ENCODE data around the gene LTBP4. TPM values are rescaled to one million over a fixed set of nuclear protein-coding genes. Genes with fewer than 3 reads are reported as not detected.
A peak's percentile ranks its signal among the peaks of the same experiment; 100 is the strongest.
"Not testable (repeated sequence)": the region's sequence is repeated elsewhere in the genome, so short reads cannot be mapped to it uniquely, and the experiment has no call there.

LTBP4 gene
- total RNA-seq, 1 experiment from 2014 or later: 20.3 TPM

DNA sequence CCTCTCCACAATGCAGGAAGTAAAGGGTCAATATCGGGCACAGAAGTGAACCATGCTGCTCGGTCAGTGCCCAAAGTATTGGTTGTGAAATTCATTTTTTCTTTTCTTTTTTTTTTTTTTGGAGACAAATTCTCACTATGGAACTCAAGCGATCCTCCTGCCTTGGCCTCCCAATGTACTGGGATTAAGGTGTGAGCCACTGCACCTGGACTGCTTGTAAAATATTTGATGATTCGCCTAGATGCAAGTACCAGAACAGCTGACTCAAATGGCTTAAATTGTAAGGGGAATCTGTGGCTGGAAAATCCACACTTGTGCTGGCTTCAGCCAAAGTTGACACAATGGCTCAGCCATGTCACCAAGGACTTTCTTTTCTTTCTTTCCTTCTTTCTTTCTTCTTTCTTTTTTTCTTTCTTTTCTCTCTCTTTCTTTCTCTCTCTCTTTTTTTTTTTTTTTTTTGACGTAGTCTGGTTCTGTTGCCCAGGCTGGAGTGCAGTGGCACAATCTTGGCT lies 45.6 kb downstream of the LTBP4 start:
- Mint-ChIP-seq H3K4me3 (ENCODE audit: low read depth, unreplicated experiment) (peak overlapping the region; percentile 63), H3K27me3 (ENCODE audit: unreplicated experiment) (no peaks in the 10 kb centered on the region), H3K9me3 (ENCODE audit: low read depth, unreplicated experiment) (no peaks in the 10 kb centered on the region), H3K36me3 (ENCODE audit: insufficient read depth, unreplicated experiment) (peaks cover 15% of the 10 kb centered on the region), H3K4me1 (ENCODE audit: low read depth, unreplicated experiment) (peaks cover 21% of the 10 kb centered on the region), H3K27ac (ENCODE audit: unreplicated experiment) (peak overlapping the region; percentile 69)
- TSS peak; percentile 98 for BruUV-seq (replicated peaks)
- CTCF ChIA-PET: interaction anchor here (0.6 to 3.2 kb wide), 6 partner anchors 13 to 574 kb away, joined by 3 to 30 read pairs (median 4); no protein-coding TSS in a partner anchor
- no peak for DNase-seq
- TF ChIP-seq, protein P1, sequence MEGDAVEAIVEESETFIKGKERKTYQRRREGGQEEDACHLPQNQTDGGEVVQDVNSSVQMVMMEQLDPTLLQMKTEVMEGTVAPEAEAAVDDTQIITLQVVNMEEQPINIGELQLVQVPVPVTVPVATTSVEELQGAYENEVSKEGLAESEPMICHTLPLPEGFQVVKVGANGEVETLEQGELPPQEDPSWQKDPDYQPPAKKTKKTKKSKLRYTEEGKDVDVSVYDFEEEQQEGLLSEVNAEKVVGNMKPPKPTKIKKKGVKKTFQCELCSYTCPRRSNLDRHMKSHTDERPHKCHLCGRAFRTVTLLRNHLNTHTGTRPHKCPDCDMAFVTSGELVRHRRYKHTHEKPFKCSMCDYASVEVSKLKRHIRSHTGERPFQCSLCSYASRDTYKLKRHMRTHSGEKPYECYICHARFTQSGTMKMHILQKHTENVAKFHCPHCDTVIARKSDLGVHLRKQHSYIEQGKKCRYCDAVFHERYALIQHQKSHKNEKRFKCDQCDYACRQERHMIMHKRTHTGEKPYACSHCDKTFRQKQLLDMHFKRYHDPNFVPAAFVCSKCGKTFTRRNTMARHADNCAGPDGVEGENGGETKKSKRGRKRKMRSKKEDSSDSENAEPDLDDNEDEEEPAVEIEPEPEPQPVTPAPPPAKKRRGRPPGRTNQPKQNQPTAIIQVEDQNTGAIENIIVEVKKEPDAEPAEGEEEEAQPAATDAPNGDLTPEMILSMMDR (IDR thresholded peaks at IDR 0.05; ENCODE audit: unreplicated experiment): no peak
- intact Hi-C loops (cut with micrococcal nuclease; ENCODE audit: unreplicated experiment): no loop called here

DNA sequence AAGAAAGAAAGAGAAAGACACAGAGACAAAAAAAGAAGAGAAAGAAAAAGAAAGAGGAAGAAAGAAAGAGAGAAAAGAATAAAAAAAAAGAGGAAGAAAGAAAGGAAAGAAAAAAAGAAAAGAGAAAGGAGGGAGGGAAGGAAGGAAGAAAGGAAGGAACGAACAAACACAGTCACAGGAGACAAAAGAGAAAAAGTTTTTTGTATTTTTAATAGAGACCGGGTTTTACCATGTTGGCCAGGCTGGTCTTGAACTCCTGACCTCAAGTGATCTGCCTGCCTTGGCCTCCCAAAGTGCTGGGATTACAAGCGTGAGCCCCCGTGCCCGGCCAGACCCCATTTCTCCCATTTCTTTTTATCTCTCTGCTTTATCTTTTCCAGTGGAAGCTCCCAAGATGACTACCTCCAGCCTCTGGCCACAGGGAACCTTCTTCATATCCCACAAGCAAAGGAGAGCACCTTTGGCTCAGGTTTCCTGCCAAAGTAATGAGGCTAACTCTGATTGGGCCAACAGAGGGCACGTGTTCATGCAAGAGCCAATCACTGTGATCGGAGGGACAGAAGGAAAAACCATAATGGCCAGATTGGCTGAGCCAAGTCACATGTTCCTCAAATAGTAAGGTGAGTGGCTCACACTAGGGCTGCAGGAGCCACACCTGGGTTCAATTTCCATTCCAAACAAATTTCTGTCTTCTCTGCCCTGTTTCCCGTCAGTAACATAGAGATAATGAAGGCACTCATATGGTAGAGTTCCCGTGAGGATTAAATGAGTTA lies 48.9 kb downstream of the LTBP4 start:
- DNase-seq; H3K9me3 Mint-ChIP-seq (ENCODE audit: low read depth, unreplicated experiment); CTCF ChIA-PET; H3K27ac Mint-ChIP-seq (ENCODE audit: unreplicated experiment); H3K4me3 Mint-ChIP-seq (ENCODE audit: low read depth, unreplicated experiment); H3K27me3 Mint-ChIP-seq (ENCODE audit: unreplicated experiment); intact Hi-C loops (cut with micrococcal nuclease; ENCODE audit: unreplicated experiment); BruUV-seq (replicated peaks): not testable (repeated sequence)
- H3K36me3 Mint-ChIP-seq (ENCODE audit: insufficient read depth, unreplicated experiment): peaks cover 15% of the 10 kb centered on the region
- H3K4me1 Mint-ChIP-seq (ENCODE audit: low read depth, unreplicated experiment): peaks cover 21% of the 10 kb centered on the region

DNA sequence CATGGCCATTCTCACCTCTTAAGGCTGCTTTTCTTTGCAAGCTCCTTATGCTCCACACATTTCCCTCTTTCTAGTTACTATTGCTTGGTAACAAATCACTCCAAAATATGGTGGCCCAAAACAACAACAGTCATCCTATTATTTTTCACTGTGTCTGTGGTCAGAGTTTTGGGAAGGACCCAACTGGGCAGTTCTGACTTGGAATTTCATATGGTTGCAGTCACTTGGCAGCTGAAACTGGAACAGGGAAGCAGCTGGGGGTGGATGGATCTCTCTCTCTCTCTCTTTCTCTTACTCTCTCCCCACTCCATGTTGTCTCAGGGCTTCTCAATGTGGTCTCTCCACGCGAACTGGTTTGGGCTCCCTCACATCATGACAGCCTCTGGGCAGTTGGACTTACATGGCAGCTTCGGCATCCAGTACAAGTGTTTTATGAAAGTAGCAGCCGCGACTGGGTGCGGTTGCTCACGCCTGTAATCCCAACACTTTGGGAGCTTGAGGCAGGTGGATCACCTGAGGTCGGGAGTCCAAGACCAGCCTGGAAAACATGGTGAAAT lies 49.7 kb downstream of the LTBP4 start:
- H3K36me3 Mint-ChIP-seq (ENCODE audit: insufficient read depth, unreplicated experiment): peaks cover 14% of the 10 kb centered on the region
- H3K9me3 Mint-ChIP-seq (ENCODE audit: low read depth, unreplicated experiment): no peaks in the 10 kb centered on the region
- TF ChIP-seq, protein P1 (IDR thresholded peaks at IDR 0.05; ENCODE audit: unreplicated experiment): no peak
- H3K4me1 Mint-ChIP-seq (ENCODE audit: low read depth, unreplicated experiment): peaks cover 16% of the 10 kb centered on the region
- CTCF ChIA-PET: no interaction called here
- no peak overlapping the region for H3K4me3 Mint-ChIP-seq (ENCODE audit: low read depth, unreplicated experiment)
- no peaks in the 10 kb centered on the region for H3K27me3 Mint-ChIP-seq (ENCODE audit: unreplicated experiment)
- DNase-seq: no peak
- H3K27ac Mint-ChIP-seq (ENCODE audit: unreplicated experiment): no peak overlapping the region
- BruUV-seq (replicated peaks): no TSS peak
- intact Hi-C loops (cut with micrococcal nuclease; ENCODE audit: unreplicated experiment): no loop called here

DNA sequence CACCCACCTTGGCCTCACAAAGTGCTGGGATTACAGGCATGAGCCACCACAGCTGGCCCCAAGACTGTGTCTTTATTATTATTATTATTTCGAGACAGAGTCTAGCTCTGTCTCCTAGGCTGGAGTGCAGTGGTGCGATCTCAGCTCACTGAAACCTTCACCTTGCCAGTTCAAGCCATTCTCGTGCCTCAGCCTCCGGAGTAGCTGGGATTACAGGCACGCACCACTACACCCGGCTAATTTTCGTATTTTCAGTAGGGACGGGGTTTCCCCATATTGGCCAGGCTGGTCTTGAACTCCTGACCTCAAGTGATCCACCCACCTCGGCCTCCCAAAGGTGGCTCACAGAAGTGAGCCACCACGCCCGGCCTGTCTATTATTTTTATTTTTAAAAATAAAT lies 51.1 kb downstream of the LTBP4 start:
- H3K36me3 Mint-ChIP-seq (ENCODE audit: insufficient read depth, unreplicated experiment); intact Hi-C loops (cut with micrococcal nuclease; ENCODE audit: unreplicated experiment); H3K27ac Mint-ChIP-seq (ENCODE audit: unreplicated experiment); H3K4me3 Mint-ChIP-seq (ENCODE audit: low read depth, unreplicated experiment); H3K9me3 Mint-ChIP-seq (ENCODE audit: low read depth, unreplicated experiment); BruUV-seq (replicated peaks); H3K27me3 Mint-ChIP-seq (ENCODE audit: unreplicated experiment); H3K4me1 Mint-ChIP-seq (ENCODE audit: low read depth, unreplicated experiment); DNase-seq: not testable (repeated sequence)
- CTCF ChIA-PET: interaction anchor here (0.6 kb wide), 2 partner anchors 97 to 1123 kb away, joined by 4 to 8 read pairs; no protein-coding TSS in a partner anchor

DNA sequence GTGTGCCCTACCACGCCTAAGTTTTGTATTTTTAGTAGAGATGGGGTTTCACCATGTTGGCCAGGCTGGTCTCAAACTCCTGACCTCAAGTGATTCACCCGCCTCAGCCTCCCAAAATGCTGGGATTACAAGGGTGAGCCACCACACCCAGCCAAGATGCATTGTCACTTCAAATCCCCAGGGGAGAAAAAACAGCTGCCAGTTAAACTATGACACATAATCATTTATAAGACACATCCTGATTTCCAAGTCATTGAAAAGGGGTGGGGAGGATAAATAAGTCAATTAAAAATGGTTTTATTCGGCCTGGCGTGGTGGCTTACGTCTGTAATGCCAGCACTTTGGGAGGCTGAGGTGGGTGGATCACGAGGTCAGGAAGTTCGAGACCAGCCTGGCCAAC lies 54.5 kb downstream of the LTBP4 start:
- BruUV-seq (replicated peaks); H3K36me3 Mint-ChIP-seq (ENCODE audit: insufficient read depth, unreplicated experiment); H3K27ac Mint-ChIP-seq (ENCODE audit: unreplicated experiment); H3K4me3 Mint-ChIP-seq (ENCODE audit: low read depth, unreplicated experiment); intact Hi-C loops (cut with micrococcal nuclease; ENCODE audit: unreplicated experiment); H3K4me1 Mint-ChIP-seq (ENCODE audit: low read depth, unreplicated experiment); DNase-seq; H3K9me3 Mint-ChIP-seq (ENCODE audit: low read depth, unreplicated experiment); H3K27me3 Mint-ChIP-seq (ENCODE audit: unreplicated experiment): not testable (repeated sequence)
- CTCF ChIA-PET: interaction anchor here (0.7 kb wide), 1 partner anchor 249 kb away, joined by 3 read pairs; no protein-coding TSS in a partner anchor
